NB4 (cell line): ENCODE results near the gene KCTD6.

Source experiments
- DNase-seq: peaks from one replicate; pipeline ENCODE4 v3.0.0; 2010; ENCODE audit warnings: low read depth
- H3K4me3 ChIP-seq: one replicate; pipeline ENCODE4 v1.5.1; 2011; ENCODE audit warnings: mild to moderate bottlenecking, low read depth, low read length, moderate library complexity
- MYC ChIP-seq: IDR thresholded peaks from 2 replicates; pipeline ENCODE4 v1.6.1; 2011; ENCODE audit warnings: low read depth, low read length
- POLR2A ChIP-seq: IDR thresholded peaks from 2 replicates; pipeline ENCODE4 v1.6.1; 2011; ENCODE audit warnings: mild to moderate bottlenecking; ENCODE audit not compliant: insufficient read length; ENCODE audit errors: extremely low read depth
- TF ChIP-seq, protein P1 (sequence below): IDR thresholded peaks from one replicate; pipeline ENCODE4 v1.5.1; 2012; ENCODE audit warnings: low read depth, low read length
- TF ChIP-seq, protein P2 (sequence below): IDR thresholded peaks from 2 replicates; pipeline ENCODE4 v1.6.1; 2011; ENCODE audit warnings: low read depth, low read length

The KCTD6 gene

DNA sequence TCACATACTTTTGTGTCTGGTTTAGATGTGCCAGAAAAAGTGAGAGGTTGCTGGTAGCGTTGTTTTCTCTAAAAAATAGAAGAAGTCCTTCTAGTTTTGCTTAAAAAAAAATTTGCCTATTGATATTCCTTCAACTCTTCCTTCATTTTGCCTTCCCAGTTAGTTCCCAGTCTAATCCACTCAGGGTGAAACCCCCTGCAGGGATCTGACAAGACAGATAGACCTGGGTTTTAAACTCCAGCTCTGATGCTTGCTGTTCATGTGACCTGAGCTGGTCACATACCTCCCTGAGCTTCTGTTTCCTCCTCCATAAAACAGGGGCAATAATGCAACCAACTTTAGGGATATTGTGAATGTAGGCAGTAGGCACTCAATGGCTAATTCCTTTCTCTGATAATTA lies 18.6 kb upstream of the KCTD6 start:
- no peak for TF ChIP-seq MYC
- TF ChIP-seq, protein P1, sequence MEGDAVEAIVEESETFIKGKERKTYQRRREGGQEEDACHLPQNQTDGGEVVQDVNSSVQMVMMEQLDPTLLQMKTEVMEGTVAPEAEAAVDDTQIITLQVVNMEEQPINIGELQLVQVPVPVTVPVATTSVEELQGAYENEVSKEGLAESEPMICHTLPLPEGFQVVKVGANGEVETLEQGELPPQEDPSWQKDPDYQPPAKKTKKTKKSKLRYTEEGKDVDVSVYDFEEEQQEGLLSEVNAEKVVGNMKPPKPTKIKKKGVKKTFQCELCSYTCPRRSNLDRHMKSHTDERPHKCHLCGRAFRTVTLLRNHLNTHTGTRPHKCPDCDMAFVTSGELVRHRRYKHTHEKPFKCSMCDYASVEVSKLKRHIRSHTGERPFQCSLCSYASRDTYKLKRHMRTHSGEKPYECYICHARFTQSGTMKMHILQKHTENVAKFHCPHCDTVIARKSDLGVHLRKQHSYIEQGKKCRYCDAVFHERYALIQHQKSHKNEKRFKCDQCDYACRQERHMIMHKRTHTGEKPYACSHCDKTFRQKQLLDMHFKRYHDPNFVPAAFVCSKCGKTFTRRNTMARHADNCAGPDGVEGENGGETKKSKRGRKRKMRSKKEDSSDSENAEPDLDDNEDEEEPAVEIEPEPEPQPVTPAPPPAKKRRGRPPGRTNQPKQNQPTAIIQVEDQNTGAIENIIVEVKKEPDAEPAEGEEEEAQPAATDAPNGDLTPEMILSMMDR = no peak
- TF ChIP-seq, protein P2, sequence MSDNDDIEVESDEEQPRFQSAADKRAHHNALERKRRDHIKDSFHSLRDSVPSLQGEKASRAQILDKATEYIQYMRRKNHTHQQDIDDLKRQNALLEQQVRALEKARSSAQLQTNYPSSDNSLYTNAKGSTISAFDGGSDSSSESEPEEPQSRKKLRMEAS = no peak
- no peak for TF ChIP-seq POLR2A

DNA sequence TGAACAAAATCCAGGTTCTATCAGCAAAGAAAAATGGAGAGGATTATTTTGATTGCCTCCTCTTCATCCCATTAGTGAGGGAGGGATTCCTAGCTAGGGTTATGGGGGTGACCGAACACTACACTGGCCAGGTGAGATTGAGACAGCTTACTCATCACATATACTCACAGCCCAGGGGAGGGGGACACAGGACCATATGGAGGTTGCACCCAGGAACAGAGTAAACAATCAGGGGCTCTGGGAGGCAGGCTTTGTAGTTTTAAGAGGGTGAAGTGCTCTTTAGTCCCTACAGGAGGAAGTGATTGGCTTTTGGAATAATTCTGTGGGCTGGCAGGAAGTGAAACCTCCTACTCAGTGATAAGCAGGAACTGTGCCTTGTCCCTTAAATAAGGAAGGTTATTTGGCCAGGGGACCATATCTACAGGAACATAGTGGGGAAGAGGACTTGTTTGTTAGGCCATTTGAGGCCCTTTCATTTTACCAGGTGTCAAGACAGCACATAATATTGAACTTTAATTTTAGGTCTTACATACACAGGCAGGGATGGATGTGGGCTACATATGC lies 17.5 kb upstream of the KCTD6 start:
- H3K4me3 ChIP-seq = no peak overlapping the region
- no peak for TF ChIP-seq MYC
- TF ChIP-seq, protein P2 = no peak
- no peak for TF ChIP-seq POLR2A
- TF ChIP-seq, protein P1 = no peak
- peak; percentile 51 for DNase-seq

More for the DNA sequence above, 18.6 kb upstream of the KCTD6 start:
- no peak for DNase-seq
- no peak overlapping the region for H3K4me3 ChIP-seq

DNA sequence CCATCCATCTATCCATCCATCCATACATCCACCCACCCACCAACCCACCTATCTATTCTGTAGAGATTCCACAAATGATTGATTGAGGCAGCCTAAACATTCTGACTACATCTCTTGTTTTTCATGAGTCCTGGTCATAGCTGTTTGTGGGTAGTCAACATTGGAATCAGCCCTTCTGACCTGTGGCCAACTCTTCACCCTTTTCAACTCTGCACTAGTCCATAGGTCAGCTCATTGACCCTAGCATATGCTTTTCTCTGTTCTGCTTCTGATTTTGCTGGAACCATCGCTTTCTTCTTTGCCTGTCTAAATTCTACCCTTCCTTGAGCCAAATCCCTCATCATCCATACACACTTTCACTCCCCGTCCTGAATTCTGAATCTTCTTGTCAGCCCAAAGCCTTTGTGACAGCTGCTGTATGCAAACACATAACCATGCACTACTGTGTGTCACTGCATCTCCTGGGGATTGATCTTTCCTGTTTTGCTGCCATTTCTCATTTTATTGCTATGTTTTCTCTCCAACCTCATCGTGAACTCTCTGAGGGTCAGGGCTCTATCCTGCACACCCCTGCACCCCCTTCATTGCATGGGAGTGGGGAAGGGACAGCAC lies 16.8 kb upstream of the KCTD6 start:
- DNase-seq = no peak
- H3K4me3 ChIP-seq = no peak overlapping the region
- TF ChIP-seq POLR2A (no peak), MYC (no peak)
- TF ChIP-seq, protein P2 = no peak
- TF ChIP-seq, protein P1 = no peak

DNA sequence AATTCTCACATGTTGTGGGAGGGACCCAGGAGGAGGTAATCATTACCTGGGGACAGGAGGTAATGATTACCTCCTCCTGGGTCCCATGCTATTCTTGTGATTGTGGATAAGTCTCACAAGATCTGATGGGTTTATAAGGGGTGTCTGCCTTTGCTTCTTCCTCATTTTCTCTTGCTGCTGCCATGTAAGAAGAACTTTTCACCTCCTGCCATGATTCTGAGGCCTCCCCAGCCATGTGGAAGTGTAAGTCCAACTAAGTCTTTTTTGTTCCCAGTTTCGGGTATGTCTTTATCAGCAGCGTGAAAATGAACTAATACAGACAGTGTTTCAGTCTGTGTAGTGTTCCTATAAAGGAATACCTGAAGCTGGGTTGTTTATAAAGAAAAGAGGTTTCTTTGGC lies 13.1 kb upstream of the KCTD6 start:
- no peak for DNase-seq
- TF ChIP-seq MYC = no peak
- no peak overlapping the region for H3K4me3 ChIP-seq

DNA sequence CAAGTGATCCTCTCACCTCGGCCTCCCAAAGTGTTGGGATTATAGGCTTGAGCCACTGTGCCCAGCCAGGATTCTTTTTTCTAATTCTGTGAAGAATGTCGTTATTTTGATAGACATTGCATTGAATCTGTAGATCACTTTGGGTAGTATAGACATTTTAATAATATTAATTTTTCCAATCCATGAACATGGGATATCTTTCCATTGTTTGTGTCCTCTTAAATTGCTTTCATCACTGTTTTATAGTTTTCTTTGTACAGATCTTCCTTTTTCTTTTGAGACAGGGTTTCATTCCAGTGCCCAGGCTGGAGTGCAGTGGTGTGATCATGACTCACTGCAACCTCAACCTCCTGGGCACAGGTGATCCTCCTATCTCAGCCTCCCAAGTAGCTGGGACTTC lies 11.6 kb upstream of the KCTD6 start:
- TF ChIP-seq, protein P1 = no peak
- TF ChIP-seq, protein P2 = no peak
- TF ChIP-seq POLR2A = no peak
- no peak for TF ChIP-seq MYC
- no peak overlapping the region for H3K4me3 ChIP-seq
- no peak for DNase-seq

DNA sequence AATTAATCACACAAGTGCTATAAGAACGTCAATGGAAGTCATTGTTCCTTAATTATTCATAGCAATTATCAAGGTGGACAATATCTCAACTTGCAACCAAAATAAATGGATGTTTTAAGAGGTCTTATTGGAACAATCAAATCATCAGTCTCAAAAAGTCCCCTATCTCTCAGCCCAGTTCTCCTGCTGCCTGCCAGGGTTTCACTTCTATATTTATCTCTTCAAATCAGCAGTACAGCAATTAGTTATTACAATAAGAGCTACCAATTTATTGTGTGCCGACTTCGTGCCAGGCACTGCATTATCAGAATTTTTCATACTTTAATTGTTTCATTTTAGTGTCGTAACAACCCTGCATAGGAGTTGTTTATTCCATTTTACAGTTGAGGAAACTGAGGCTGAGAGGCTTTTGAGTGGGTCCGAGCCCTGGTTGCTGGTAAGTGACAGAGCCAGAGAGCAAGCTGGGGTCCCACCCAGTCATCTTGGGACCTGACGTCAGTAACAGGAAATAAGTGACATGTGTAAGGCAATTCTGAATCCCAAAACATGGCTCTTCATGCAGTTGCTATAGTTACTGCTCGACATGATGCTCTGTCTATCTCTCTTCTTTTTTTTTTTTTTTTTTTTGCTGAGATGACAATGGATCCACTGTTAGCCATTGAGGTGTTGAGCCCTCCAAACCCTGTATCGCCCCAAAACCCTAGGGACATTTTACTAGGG lies 8.8 kb upstream of the KCTD6 start:
- TF ChIP-seq, protein P2 = no peak
- TF ChIP-seq, protein P1 = no peak
- TF ChIP-seq POLR2A (no peak), MYC (no peak)
- no peak for DNase-seq
- H3K4me3 ChIP-seq = no peak overlapping the region
